GM12878 (cell line): ENCODE results near the gene SHMT2. TPM values are rescaled to one million over a fixed set of nuclear protein-coding genes. Genes with fewer than 3 reads are reported as not detected.

Source experiments
- ATAC-seq: fragments of 200-7000 bp; cut with Tn5 transposase; 3 replicates; pipeline ENCODE4 v1.9.1; 2020; ENCODE audit warnings: mild to moderate bottlenecking, moderate library complexity
- BruUV-seq: library from RNA; stranded (reverse); fragments of 400-500 nt; replicated peaks from 2 replicates; lab custom pipeline; 2021; lab: Mats Ljungman, UMichigan
- CTCF ChIA-PET: fragments of 300-600 bp; sonication (Branson Sonifier 250); formaldehyde crosslinking; extraction: SDS; loops from one replicate; lab custom pipeline; 2021; ENCODE audit warnings: inconsistent platforms; lab: Yijun Ruan, JAX
- POLR2A ChIA-PET: fragments of 350-600 bp; formaldehyde crosslinking; extraction: SDS; loops from one replicate; lab custom pipeline; 2021; ENCODE audit warnings: inconsistent platforms; lab: Charles Lee
- RAD21 ChIA-PET: fragments of 300-600 bp; sonication (Branson Sonifier 250); formaldehyde crosslinking; loops from one replicate; lab custom pipeline; 2023; ENCODE audit warnings: antibody characterized with exemption; ENCODE audit not compliant: unreplicated experiment; lab: Charles Lee
- SMC1A ChIA-PET: fragments of 300-600 bp; sonication (Branson Sonifier 250); formaldehyde crosslinking; loops from one replicate; lab custom pipeline; 2023; ENCODE audit not compliant: unreplicated experiment, uncharacterized antibody; lab: Charles Lee
- DNase-seq: peaks from one replicate; pipeline ENCODE4 v3.0.0-alpha.2; 2011; ENCODE audit warnings: low read depth, low spot score
- FAIRE-seq: peaks from 3 replicates; lab custom pipeline; 2011; peaks lifted over from hg19 to GRCh38; lab: Jason Lieb, UNC
- H2AFZ ChIP-seq: 2 replicates; pipeline ENCODE4 v1.6.0; 2011; ENCODE audit warnings: low read depth, low read length, control low read depth; ENCODE audit not compliant: control insufficient read depth
- H3K27ac ChIP-seq: 2 replicates; pipeline ENCODE4 v1.5.1; 2011; ENCODE audit warnings: control low read depth; ENCODE audit not compliant: control insufficient read depth, insufficient read depth
- H3K27me3 ChIP-seq, 2 experiments: replicated peaks in 1 of 2; 2 replicates each; pipeline versions ENCODE4 v1.6.0 to v1.6.1; 2011; ENCODE audit warnings: low read length in 1 of 2; ENCODE audit not compliant: control insufficient read depth in 2 of 2, insufficient read depth in 2 of 2
- H3K36me3 ChIP-seq, 2 experiments: 2 replicates each; pipeline ENCODE4 v1.5.1; 2011; ENCODE audit warnings: low read length in 1 of 2; ENCODE audit not compliant: control insufficient read depth in 2 of 2, insufficient read depth in 2 of 2
- H3K4me1 ChIP-seq: 2 replicates; pipeline ENCODE4 v1.6.1; 2011; ENCODE audit warnings: mild to moderate bottlenecking, low read length, moderate library complexity, mixed read lengths; ENCODE audit not compliant: control insufficient read depth, insufficient read depth
- H3K4me2 ChIP-seq: 2 replicates; pipeline ENCODE4 v1.6.0; 2011; ENCODE audit warnings: control low read depth; ENCODE audit not compliant: control insufficient read depth, insufficient read depth
- H3K4me3 ChIP-seq: fragments of 200-600 bp; sonication (generic); 2 replicates; pipeline ENCODE4 v1.5.1; 2016
- H3K79me2 ChIP-seq: 2 replicates; pipeline ENCODE4 v1.6.0; 2011; ENCODE audit warnings: low read length; ENCODE audit not compliant: control insufficient read depth, insufficient read depth
- H3K9ac ChIP-seq: 2 replicates; pipeline ENCODE4 v1.8.0; 2011; ENCODE audit warnings: low read length, control low read depth, mixed read lengths; ENCODE audit not compliant: control insufficient read depth, insufficient read depth
- H3K9me3 ChIP-seq: replicated peaks from 3 replicates; pipeline ENCODE4 v1.5.1; 2011; ENCODE audit warnings: mild to moderate bottlenecking, low read length; ENCODE audit not compliant: control insufficient read depth, insufficient read depth
- H4K20me1 ChIP-seq: 2 replicates; pipeline ENCODE4 v1.6.0; 2011; ENCODE audit not compliant: control insufficient read depth, insufficient read depth
- CUX1 ChIP-seq: IDR thresholded peaks from 2 replicates; pipeline ENCODE4 v1.6.1; 2012; ENCODE audit warnings: improper control_type of control experiment, low read depth, low read length; ENCODE audit not compliant: insufficient replicate concordance
- EGR1 ChIP-seq, 2 experiments: IDR thresholded peaks; 1 replicate in 1 of 2; 2 replicates in 1 of 2; pipeline ENCODE4 v1.6.1; 2011 to 2012; ENCODE audit warnings: low read depth in 2 of 2, low read length in 2 of 2, borderline replicate concordance in 1 of 2, mild to moderate bottlenecking in 1 of 2, moderate library complexity in 1 of 2
- HDAC6 ChIP-seq: fragments of 200-600 bp; sonication (generic); IDR thresholded peaks from one replicate; pipeline ENCODE4 v1.8.0; 2017; ENCODE audit warnings: antibody characterized with exemption; ENCODE audit not compliant: unreplicated experiment
- HDGF ChIP-seq: fragments of 450-650 bp; IDR thresholded peaks from 2 replicates; pipeline ENCODE4 v1.6.1; 2016; ENCODE audit warnings: antibody characterized with exemption
- USF1 ChIP-seq: IDR thresholded peaks from 2 replicates; pipeline ENCODE4 v1.6.1; 2011; ENCODE audit warnings: borderline replicate concordance, low read depth, mild to moderate bottlenecking, moderate library complexity, mixed read lengths, low read length; ENCODE audit not compliant: insufficient read depth; ENCODE audit errors: extremely low read length
- WGBS: methylation state at CpG from one replicate; pipeline ENCODE4 v1.1.6; 2016; ENCODE audit warnings: low lambda C conversion rate; ENCODE audit not compliant: insufficient replicate concordance, insufficient coverage; ENCODE audit errors: missing lambda C conversion rate; 5-methylcytosine and 5-hydroxymethylcytosine counted together
- in situ Hi-C: fragments of 300-500 bp; cut with MboI; formaldehyde crosslinking; loops from 9 replicates; pipeline ENCODE4 v1.14.3; 2018; ENCODE audit warnings: mixed read lengths
- intact Hi-C: fragments of 100-400 bp; cut with micrococcal nuclease; formaldehyde crosslinking; loops from one replicate; pipeline ENCODE4 v1.14.2; 2022; ENCODE audit not compliant: unreplicated experiment
- polyA plus RNA-seq, 11 experiments: library from polyadenylated mRNA; depleted of rRNA in 4 of 11; unstranded in 6 of 11; stranded (reverse) in 5 of 11; fragments of >200 nt; fragmentation: Nextera tagmentation in 4 of 11; fragmentation: Illumina TruSeq in 1 of 11; extraction: Ambion mirVana in 4 of 11; extraction: Trizol in 1 of 11; gene quantifications; 1 replicate in 1 of 11; 2 replicates in 10 of 11; pipeline versions ENCODE4 v1.2.1 to v1.2.3, GENCODE V29; 2011 to 2016; ENCODE audit warnings: inconsistent platforms in 2 of 11, missing spikeins in 2 of 11, low read depth in 1 of 11
- total RNA-seq, 4 experiments: library from RNA; depleted of rRNA in 3 of 4; stranded (reverse); fragments of >200 nt in 3 of 4; fragmentation: Illumina TruSeq in 1 of 4; extraction: Trizol in 1 of 4; gene quantifications; 2 replicates each; pipeline versions ENCODE4 v1.2.1 to v1.2.3, GENCODE V29; 2013 to 2021
- TF ChIP-seq, protein P1 (sequence below): IDR thresholded peaks from 2 replicates; pipeline ENCODE4 v1.6.1; 2012; ENCODE audit warnings: low read length, inconsistent platforms
- TF ChIP-seq, protein P2 (sequence below), 3 experiments: IDR thresholded peaks in 2 of 3; conservative IDR thresholded peaks in 1 of 3; 2 replicates each; pipeline ENCODE4 v1.5.1; 2011; ENCODE audit warnings: low read depth in 3 of 3, low read length in 3 of 3, mild to moderate bottlenecking in 3 of 3, control low read depth in 2 of 3, moderate library complexity in 2 of 3, inconsistent platforms in 1 of 3, mixed read lengths in 1 of 3; ENCODE audit not compliant: control insufficient read depth in 2 of 3, insufficient read depth in 1 of 3; ENCODE audit errors: extremely low read depth in 1 of 3
- TF ChIP-seq, protein P3 (sequence below): fragments of 450-650 bp; formaldehyde crosslinking; IDR thresholded peaks from 2 replicates; pipeline ENCODE4 v1.5.0; 2022; ENCODE audit warnings: mild to moderate bottlenecking, missing genetic modification characterization

The SHMT2 gene
- total and polyA plus RNA-seq, 10 of the 15 experiments (the other 5 are each of a cell fraction or from before 2014, with no cell fraction given): 57.0 to 292 (median 186) TPM

DNA sequence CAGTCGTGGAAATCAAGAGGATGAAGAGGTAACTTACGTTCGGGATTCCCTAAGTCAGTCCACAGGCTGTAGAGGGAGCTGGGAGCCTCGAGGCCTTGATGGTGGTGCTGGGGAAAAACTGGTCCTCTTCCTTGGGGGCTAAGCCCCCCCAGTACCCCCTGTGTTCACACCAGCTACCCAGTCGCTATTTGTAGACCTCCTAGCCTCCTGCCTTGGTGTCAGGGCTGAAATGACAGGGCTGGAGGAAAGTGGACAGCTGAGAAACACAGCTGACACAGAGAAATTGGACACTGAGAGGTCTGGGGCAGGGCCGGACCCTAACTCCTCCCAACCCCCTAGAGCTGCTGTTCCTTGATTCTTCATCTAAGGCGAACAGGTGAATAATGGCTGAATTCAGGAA is 21.4 kb downstream of the SHMT2 start, which contains the start of gene STAC3:
Gene STAC3, minus strand, starts transcription at position 232 of the 400 bp plus-strand sequence. CDS start 1,551 bp downstream, outside the sequence.
- POLR2A ChIA-PET: interaction anchor here (0.6 kb wide), 3 partner anchors 206 to 1424 kb away, joined by 4 to 6 read pairs (median 4); no protein-coding TSS in a partner anchor
- H4K20me1 ChIP-seq: no peaks in the 10 kb centered on the region
- CTCF ChIA-PET: interaction anchor here (0.8 to 4.1 kb wide), 11 partner anchors 8 to 208 kb away, joined by 3 to 25 read pairs (median 8); partner anchors contain the start of gene INHBE
- no peak within 1 kb of the TSS for H2AFZ ChIP-seq
- DNase-seq (no peak), FAIRE-seq (no peak), ATAC-seq (no peak)
- intact Hi-C loops: no loop called here
- no peak within 1 kb of the TSS for H3K9ac ChIP-seq
- no peak within 1 kb of the TSS for H3K27ac ChIP-seq
- SMC1A ChIA-PET: interaction anchor here (1.1 to 1.3 kb wide), 3 partner anchors 11 to 208 kb away, joined by 3 to 5 read pairs (median 3); no protein-coding TSS in a partner anchor
- WGBS: 90% methylated on average over 7 of the region's 7 CpGs
- H3K4me1 ChIP-seq: no peaks in the 10 kb centered on the region
- H3K9me3 ChIP-seq: no peaks in the 10 kb centered on the region
- BruUV-seq: no TSS peak
- no peaks in the 10 kb centered on the region for H3K27me3 ChIP-seq
- H3K79me2 ChIP-seq: no peaks in the 10 kb centered on the region
- RAD21 ChIA-PET: interaction anchor here (14.4 kb wide), 1 partner anchor 202 kb away, joined by 85 read pairs; the partner anchor contains the start of gene INHBE
- no peak within 1 kb of the TSS for H3K4me2 ChIP-seq
- in situ Hi-C loops: no loop called here
- H3K4me3 ChIP-seq: no peak within 1 kb of the TSS
- H3K36me3 ChIP-seq: no peaks in the 10 kb centered on the region; a peak in 1 of 4 replicates
- TF ChIP-seq CUX1 (no peak), HDGF (no peak), USF1 (no peak), HDAC6 (no peak), EGR1 (IDR thresholded peaks at IDR 0.05; ENCODE audit: borderline replicate concordance in 1 of 2, low read depth in 2 of 2, low read length in 2 of 2) (no peak)
- TF ChIP-seq, protein P1, sequence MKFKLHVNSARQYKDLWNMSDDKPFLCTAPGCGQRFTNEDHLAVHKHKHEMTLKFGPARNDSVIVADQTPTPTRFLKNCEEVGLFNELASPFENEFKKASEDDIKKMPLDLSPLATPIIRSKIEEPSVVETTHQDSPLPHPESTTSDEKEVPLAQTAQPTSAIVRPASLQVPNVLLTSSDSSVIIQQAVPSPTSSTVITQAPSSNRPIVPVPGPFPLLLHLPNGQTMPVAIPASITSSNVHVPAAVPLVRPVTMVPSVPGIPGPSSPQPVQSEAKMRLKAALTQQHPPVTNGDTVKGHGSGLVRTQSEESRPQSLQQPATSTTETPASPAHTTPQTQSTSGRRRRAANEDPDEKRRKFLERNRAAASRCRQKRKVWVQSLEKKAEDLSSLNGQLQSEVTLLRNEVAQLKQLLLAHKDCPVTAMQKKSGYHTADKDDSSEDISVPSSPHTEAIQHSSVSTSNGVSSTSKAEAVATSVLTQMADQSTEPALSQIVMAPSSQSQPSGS: no peak
- TF ChIP-seq, protein P2, sequence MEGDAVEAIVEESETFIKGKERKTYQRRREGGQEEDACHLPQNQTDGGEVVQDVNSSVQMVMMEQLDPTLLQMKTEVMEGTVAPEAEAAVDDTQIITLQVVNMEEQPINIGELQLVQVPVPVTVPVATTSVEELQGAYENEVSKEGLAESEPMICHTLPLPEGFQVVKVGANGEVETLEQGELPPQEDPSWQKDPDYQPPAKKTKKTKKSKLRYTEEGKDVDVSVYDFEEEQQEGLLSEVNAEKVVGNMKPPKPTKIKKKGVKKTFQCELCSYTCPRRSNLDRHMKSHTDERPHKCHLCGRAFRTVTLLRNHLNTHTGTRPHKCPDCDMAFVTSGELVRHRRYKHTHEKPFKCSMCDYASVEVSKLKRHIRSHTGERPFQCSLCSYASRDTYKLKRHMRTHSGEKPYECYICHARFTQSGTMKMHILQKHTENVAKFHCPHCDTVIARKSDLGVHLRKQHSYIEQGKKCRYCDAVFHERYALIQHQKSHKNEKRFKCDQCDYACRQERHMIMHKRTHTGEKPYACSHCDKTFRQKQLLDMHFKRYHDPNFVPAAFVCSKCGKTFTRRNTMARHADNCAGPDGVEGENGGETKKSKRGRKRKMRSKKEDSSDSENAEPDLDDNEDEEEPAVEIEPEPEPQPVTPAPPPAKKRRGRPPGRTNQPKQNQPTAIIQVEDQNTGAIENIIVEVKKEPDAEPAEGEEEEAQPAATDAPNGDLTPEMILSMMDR (IDR thresholded peaks at IDR 0.05 in 2 of 3, conservative IDR thresholded peaks at IDR 0.05 in 1 of 3; ENCODE audit: control insufficient read depth in 2 of 3, extremely low read depth in 1 of 3, insufficient read depth in 1 of 3, low read depth in 3 of 3, low read length in 3 of 3): no peak
- TF ChIP-seq, protein P3, sequence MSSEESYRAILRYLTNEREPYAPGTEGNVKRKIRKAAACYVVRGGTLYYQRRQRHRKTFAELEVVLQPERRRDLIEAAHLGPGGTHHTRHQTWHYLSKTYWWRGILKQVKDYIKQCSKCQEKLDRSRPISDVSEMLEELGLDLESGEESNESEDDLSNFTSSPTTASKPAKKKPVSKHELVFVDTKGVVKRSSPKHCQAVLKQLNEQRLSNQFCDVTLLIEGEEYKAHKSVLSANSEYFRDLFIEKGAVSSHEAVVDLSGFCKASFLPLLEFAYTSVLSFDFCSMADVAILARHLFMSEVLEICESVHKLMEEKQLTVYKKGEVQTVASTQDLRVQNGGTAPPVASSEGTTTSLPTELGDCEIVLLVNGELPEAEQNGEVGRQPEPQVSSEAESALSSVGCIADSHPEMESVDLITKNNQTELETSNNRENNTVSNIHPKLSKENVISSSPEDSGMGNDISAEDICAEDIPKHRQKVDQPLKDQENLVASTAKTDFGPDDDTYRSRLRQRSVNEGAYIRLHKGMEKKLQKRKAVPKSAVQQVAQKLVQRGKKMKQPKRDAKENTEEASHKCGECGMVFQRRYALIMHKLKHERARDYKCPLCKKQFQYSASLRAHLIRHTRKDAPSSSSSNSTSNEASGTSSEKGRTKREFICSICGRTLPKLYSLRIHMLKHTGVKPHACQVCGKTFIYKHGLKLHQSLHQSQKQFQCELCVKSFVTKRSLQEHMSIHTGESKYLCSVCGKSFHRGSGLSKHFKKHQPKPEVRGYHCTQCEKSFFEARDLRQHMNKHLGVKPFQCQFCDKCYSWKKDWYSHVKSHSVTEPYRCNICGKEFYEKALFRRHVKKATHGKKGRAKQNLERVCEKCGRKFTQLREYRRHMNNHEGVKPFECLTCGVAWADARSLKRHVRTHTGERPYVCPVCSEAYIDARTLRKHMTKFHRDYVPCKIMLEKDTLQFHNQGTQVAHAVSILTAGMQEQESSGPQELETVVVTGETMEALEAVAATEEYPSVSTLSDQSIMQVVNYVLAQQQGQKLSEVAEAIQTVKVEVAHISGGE (CRISPR knock-in tag): no peak
